ENCODE results near the gene BLM.

BLM gene

DNA sequence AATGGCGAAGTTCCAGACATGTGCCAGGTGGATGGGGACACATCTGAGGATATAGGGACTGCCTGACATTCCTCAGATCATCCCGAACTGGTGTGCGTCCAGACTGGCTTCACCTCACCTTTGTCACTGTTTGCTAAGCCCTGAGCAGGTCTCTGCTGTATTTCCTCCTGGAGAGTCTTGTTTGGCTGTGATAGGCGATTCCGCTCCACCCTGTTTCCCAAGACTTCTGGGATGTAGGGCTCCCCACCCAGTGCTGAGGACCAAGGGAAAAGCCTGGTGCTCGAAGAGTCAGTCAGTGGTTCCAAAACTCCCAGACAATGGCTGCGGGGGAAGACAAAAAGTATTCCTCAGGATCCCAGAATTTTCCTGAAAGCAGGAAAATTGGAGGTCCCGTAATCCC, 140.2 kb downstream of the BLM start:
- no peak for DNase-seq

DNA sequence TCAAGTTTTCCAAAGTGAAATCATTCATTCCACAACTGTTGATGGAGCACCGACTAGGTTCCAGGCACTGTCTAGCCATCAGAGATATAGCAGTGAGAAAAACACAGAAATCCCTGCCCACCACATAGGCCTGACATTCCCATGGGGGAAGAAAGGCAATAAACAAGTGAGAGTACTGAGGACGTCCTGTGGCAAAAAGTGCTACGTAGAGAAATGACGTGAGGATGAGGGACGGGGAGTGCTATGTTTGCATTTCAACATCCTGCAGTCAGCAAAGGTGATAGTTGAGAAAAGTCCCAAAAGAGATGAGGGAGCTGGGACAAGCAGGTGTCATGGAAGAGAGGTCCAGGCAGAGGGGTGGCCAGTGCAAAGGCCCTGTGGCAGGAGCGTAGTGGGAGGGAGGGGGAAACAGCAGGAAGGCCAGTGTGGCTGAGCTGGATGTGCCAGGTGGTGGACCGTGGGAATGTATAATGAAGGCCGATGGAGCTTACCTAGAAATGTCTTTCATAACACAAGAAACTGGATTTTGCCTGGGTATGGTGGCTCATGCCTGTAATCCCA, 140.8 kb downstream of the BLM start:
- no peak for DNase-seq

DNA sequence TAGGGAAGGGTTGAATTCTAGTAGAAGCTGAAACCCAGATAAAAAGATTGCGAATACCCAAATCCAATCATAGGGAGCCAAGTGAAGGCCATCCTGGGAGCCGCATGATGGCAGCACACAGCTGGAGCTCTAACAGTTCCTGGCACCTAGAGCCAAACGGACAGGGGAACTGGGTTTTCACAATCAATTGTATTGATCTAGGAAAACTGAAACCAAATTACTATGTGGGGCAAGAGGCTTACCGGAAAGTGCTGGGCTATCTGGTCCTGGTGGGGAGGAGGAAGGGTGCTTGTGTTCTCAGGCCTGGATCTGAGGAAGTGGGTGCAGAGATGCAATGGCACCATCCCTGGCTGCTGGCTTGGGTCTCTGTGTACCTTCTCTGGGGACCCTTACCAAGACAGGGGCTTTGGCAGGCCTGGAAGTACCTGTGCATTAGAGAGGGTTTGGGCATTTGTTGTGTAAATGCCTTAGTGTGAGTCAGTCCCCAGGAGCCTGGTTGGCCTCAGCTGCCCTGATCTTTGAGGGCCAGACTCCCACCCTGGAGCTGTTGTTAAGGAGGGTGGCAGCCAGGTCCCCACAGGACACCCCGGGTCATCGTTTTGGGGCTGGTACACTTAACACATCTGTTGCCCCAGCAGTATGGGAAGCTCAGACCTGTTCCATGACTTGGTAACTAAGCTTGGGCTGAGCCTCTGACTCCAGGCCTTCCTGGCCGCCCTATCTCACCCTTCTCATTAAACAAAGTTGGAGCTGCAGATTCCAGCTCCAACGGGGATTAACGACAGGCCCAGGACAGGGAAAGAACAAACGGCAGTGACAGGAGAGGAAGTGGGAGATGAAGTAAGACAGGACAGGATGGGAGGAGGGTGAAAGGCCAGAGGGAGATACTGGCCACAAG, 142.3 kb downstream of the BLM start:
- DNase-seq, result no peak

DNA sequence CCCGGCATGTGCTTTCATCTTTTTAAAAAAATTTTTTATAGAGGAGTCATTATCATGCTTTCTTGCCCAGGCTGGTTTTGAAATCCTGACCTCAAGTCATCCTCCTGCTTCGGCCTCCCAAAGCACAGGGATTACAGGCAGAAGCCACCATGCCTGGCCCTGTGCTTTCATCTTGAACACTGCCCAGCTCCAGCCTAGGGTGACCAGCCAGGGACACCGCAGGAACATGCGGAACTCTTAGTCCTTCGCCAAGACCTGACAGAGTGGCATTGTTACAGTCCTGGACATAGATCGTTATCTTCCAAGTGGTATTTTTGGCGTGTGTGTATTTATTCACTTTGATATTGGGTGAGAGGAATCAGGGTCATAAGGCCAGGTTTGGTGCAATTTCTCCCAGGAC, 143.3 kb downstream of the BLM start:
- no peak for DNase-seq

DNA sequence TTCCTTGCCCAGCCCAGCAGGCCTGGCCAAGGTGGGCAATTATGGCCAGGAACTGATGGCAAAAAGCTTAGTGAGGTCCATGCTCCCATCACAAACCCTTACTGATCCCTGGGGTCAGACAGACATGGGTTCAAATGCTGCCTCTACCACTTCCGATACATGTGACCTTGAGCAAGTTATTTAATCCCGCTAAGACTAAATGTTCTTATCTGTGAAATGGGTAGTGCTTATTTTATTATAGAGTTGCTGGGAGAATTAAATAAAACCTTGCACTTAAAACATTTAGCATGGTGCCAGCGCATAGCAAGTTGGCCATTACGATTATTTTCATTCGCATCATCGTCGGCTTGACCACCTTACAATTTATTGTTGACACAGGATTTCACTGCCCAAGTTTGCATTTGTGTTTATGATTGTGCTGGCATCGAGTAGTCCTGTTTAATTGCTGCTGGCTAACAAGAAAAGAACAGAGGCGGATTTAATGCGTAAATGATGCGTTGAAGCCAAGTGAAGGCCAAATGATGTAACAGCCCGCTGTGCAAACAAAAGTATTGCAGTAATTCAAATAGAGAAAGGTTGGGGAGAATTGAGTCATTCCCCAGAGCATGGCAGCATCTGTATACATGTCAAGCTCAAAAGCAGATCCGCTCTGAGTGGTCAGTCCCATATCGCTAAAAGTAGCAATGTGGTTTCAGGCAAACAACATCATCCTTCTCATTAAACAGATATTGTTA, 144.0 kb downstream of the BLM start:
- no peak for DNase-seq

DNA sequence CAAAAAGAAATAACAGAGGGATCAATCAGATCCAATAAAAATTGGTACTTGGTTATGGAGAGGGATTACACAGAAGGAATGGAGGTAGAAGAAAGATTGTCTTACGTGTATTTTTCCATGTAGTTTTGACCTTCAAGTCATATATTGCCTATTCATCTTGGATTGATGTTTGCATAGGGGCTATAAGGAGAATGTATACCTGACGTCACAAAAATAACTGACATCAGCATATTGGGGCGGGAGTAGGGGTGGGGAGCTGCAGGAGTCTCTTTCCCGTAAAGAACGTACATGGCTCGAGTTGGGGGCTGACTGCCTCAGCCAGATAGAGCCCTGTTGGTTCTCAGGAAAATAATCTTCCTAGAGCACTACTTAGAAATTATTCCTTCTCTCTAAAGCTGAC, 145.3 kb downstream of the BLM start:
- no peak for DNase-seq

DNA sequence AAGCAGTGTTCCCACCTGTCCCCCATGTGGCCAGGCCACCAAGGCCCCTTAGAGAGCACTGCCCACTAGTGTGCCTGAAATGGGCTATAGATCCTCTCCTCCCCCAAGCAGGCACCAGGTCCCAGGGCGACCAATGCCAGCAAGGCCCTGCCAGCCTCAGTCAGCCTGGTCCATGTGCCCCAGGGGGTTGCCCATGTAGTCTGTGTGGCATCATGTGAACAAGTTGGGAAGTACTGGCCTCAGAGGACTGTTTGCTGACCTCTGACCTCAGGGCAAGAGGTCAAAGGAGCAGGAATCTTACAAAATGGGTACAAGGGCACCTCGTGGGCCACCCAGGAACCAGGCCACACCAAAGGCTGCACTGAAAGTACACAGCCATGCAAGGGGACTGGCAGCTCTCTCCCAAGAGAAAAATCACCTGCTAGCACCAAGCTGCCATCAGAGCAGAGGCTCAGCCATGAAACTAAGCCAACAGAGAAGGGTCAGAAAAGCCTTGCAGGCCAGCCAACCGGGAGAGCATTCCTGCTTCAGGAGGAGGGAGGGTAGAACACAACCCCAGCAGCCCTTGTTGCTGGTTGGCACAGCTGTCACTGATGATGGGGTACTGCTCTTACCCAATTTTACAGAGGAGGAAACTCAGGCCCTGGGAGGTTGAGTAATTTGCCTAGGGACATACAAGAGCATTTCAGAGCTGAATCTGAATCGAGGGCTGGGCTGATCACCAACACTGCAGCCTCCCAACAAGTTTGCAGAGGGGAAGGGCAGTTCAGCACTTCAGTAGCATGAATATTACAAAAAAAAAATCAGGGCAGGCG, 146.0 kb downstream of the BLM start:
- DNase-seq, result no peak

DNA sequence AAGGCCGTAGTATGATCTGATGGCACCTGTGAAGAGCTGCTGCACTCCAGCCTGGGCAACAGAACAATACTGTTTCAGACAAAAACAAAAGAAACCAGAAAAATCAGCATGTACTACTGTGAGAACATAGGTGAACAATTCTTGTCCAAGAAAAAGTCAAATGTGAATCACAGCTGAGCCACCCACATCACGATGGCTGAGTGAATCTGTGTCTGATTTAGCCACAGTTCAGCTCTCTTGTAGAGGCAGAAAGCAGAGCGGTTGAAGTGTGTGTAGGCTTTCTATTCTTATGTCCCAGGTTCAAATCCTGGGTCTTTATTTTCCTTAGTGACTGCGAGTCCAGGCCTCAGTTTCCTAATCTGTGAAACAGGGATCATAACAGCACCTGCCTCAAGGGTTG, 146.8 kb downstream of the BLM start:
- no peak for DNase-seq

DNA sequence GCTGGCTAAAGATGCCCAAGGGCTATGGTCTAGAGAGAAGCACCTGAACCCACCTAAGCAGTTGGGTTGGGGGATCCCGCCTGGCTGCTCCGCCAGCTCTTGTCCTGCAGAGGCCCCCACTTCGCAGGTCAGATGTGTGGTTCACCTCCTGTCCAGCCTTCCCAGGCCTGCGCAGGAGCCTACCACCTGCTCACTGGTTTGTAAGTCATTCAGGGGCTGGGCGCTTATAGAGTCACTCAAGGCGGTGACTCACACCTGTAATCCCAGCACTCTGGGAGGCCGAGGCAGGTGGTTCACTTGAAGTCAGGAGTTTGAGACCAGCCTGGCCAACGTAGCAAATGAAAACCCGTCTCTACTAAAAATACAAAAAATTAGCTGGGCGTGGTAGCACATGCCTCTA, 147.4 kb downstream of the BLM start:
- no peak for DNase-seq

DNA sequence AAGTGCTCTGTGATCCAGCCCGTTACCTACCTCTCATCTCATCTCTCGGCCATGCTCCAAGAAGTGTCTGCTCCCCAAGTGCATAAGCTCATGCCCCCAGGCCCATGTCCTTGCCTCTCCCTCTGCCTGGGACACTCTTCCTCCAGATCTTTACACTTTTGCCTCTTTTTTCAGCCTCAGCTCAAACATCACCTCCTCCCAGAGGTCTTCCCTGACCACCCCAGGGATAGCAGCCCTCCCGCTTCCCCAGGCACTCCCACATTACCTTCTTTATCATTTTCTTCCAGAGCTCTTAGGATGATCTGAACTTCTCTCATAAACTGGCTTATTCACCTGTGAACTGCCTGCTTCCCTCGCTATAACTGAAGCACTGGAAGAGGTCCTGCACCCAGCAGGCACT, 148.6 kb downstream of the BLM start:
- DNase-seq, result no peak

Measured in activated T-cell treated with anti-CD3 and anti-CD28 coated beads for 4 hours (primary cell).